HG02759 (cell line): ENCODE results near the gene IPMK.

Source experiments
- ATAC-seq: cut with Tn5 transposase; IDR thresholded peaks from one replicate; pipeline ENCODE4 v1.9.1; 2021; ENCODE audit warnings: mild to moderate bottlenecking, moderate library complexity; ENCODE audit not compliant: unreplicated experiment

The IPMK gene

DNA sequence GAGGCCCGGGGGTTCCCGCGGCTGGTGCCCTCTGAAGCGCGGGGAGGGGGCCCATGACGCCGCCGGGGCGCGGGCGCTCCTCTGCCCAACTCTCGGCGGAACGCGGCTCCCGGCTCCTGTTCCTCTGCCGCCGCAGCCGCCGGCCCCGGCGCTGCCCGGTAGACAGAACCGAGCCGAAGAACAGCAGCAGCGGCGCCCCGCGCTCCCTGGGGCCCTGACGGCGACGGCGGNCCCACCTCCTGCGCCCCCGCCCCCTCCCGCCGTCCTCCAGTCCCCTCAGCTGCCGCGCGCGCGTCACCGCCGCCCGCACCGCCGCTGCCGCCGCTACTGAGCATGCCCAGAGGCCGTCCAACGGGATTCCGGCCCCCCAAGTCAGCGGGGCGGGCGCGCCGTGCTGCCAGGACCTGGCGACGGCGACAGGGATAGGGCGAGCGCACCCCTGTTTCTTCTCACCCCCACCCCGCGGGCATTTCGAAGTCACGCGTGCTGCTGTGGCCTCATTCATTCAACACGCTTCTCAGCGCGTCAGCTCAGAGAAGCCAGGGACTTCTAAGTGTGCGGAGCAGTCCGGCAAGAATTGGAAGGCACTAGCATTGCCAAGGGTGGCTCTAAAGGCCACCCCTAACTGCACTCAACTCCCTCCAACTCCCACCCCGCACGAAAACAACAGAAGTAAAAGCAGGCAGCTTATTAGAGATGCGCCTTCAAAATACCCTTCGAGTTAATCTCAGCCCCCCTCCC, at the start of gene IPMK:
Gene IPMK, minus strand, starts transcription at position 182 of the 741 bp plus-strand sequence. CDS start 283 bp downstream, outside the sequence.
- peak; percentile 64 for ATAC-seq

DNA sequence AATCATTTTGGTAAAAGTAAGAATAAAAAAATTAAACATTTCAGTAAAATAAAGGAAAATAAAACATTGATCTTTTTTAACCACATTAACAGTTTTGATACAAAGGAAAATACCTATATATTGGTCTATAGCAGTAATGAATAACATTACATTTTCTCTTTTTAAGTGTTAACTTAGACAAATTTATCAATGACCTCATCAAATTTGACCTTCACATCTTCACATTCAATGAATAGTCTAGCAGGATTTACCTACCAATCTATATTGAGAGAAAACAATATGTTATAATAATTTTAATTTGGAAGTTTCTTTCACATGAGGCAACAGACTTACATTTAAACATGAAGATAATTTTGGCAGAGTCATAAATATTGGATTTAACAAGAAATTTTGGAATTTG, 49.2 kb upstream of the IPMK start:
- ATAC-seq = no peak

DNA sequence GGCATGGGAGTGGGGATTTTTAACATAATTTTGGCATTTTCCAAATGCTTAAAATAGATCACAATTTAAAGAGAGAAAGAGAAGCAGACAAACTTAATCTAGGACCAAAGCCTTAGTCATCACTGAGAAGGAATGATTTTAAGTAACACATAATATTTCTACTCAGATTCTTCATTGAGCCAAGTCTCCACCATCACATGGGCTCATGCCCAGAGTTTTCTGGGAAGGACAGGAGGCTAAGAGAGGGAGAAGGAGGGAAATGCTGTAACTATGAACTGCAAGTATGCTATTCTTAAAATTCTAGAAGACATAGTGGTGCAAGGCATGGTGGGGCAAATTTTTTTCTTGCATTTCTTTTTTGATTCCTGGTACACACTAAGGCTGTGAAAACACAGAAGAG, 43.3 kb upstream of the IPMK start:
- no peak for ATAC-seq

DNA sequence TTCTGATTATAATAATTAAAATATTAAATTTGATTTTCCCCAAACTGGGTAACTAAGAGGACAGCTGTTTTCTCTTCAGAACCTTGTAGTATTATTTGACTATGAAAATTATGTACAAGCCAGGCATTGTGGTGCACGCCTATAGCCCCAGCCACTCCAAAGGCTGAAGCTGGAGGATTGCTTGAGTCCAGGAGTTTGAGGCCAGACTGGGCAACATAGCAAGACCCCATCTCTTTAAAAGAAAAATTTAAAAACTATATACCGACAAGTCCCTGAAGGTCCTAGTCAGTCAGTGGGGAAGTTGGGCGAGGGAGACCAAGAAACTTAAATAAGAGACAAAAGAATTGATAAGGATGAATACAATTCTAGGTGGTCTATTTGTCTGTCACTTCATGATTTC, 40.0 kb upstream of the IPMK start:
- ATAC-seq = no peak

DNA sequence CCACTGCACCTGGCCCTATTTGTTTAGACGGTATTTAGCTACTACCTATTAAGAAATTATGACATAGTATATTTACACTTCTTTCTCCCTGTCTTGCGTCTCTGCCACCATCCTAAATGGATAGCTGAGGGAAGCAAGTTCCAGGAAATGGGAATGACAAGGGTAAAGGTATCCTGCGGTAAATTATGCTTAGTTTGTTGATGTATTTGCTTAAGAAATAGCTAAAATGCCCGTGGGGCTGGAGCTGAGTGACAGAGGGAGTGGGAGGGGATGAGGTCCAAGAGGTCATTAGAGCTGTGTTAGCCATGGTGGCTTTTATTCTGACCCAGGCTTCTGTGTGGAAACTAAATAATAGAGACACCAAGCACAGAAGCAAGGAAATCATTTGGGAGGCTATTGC, 38.1 kb upstream of the IPMK start:
- no peak for ATAC-seq

DNA sequence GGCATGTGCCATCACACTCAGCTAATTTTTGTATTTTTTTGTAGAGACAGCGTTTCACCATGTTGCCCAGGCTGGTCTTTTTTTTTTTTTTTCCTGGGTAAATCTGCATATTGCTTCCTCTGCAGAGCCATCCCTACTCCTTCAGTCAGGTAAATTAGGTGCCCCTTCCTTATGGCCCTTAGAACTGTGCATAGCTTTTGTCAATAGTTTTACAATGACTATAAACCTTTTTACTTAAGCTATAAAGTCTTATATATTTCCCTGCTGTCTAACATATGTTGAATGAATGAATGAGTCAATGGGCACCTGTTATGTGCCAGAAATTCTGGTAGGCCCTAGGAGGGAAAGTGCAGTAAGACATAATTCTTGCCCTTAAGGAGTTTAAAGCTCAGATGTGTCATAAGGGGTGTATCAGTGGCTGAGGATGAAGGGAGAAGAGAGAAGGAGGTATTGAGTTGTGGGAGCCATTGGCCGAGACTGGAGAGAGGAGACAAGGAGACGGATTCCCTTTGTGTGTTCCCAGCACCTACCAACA, 36.5 kb upstream of the IPMK start:
- ATAC-seq = no peak

DNA sequence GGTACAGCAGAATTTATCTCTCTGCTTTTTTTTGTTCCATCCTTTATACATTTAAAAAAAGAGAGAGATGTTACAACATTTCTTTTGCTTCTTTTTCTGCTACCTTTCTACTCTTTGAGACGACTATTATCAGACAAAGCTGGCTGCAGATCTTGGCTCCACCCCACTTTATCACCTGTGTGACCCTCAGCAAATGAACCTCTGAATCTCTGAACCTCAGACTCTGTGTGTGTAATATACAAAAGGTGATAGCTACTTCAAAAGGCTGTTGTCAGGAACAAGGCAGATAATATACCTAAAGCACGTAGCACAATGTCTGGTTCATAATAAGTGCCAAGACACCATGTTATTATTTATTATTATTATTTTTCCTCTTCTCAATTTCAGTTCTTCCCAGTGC, 34.6 kb upstream of the IPMK start:
- no peak for ATAC-seq

DNA sequence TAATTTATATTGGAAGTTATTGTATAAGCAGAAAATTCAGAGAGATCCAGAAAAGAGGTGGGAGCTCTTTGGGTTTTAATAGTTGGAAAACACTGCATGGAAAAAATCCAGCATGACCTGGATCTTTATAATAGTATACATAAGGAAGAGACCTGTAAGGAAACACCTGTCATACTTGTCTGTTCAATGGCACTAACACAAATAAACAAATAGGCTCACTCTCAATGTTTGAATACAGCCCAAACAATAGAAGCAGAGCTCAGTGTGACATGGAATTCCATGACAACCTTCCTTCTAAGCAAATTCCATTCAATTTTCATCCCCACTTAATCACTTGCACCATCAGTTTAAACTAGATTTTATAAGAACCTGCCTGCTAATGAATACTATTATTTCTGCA, 33.0 kb upstream of the IPMK start:
- ATAC-seq = no peak

DNA sequence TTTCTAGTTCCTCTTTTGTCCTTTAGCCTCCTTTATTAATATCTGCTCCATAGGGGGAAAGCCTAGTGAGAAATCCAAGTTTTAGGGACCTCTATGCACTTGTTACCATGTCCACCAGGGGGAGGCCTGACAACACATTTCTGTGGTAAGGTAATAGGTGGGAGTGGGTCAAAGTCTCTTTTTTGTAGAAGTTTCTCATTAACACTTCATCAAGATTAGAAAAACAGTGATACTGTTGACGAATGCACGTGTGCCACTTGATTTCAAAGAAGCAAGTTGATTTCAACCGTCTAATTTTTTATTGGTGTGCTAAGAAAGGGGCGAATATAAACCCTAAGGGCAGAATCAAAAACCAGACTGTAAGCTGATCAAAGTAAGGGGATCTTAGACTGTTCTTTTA, 31.9 kb upstream of the IPMK start:
- ATAC-seq = peak; percentile 93

DNA sequence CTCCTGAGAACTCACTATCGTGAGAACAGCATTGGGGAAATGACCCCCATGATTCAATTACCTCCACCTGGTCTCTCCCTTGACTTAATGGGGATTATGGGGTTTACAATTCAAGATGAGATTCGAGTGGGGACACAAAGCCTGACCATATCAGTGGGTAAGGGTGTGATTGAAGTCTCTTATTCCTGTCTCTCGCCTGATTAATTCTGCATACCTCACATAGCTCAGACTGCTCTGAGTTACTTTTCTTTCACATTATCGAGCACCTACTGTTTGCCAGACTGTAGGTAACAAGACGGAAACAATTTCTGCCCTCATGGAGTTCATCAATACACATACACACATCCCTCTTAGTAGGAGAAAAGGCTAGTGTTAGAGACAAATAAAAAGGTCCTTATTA, 26.3 kb upstream of the IPMK start:
- no peak for ATAC-seq

DNA sequence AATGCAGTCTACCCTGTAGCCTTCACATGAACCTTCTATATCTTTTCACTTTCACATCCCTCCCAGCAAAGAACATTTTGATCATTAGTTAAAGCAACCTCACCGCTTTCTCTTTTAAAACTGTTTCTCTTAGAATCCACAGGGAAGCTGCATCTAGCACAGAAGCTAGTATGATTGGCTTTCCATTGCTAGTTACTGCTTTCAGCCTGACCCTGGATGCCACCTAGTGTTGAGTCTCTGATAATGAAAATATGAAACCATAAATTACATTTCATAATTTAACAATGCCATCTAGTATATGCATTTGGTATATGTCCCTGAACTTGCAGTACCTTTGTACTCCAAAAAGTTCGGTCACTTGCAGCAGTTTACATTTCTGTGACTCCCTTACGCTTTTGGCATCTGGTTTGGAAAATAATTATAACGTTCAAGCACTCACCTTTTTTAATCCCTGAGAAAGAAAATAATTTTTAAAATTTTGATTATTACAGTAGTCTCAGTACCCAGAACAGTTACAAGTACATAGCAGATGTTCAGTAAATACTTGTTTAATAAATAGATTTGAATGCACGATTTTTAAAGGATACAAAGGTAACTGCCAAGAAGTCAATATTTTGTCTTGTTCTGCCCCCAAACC, 24.0 kb upstream of the IPMK start:
- ATAC-seq = peak; percentile 79

DNA sequence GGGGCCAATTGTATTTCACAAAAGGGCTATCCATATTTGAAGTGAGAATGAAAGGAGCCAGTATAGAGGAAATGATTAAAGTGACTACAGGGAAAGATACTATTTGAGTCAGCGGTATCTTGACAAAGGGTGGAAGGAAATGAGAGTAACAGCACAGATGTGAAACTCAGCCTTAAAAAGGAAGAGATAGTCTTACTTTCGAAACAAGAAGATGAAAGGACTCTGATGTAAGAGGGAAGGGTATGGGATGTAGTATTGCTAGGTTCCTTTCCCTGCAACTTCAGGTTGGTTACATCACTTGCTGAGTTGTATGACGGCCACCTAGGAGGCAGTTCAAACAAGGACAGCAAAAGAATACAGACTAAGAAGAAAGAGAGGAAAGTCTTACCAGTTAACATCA, 14.9 kb upstream of the IPMK start:
- ATAC-seq = peak; percentile 98

DNA sequence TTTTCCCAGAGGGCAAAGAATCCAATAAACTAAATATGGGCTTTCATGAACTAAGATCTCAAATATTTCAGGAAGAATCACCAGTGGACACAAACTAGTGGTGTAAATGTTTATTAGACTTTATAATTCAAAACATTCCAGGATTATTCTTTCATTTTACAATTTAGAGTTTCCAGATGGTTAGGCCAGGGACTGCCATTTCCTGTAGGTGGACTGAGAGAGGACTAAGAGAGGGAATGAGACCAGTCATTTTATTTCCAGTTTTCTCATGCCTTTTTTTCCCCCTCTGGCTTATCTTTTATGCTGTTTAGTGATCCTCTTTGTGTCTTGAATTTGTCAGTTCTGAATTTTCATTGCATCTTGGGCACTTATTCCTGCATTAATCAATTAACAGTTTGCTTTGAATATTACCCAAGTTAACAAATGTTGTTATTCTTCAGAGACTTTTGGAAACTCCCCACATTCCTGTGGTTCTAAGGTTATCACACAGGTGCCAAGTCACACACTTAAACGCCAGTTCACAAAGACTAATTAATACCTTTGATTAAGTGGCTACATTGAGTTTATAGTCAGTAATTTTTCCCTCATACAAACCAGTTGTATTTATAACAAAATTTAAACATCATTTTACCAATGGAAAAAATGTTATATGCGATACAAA, 13.5 kb upstream of the IPMK start:
- no peak for ATAC-seq

DNA sequence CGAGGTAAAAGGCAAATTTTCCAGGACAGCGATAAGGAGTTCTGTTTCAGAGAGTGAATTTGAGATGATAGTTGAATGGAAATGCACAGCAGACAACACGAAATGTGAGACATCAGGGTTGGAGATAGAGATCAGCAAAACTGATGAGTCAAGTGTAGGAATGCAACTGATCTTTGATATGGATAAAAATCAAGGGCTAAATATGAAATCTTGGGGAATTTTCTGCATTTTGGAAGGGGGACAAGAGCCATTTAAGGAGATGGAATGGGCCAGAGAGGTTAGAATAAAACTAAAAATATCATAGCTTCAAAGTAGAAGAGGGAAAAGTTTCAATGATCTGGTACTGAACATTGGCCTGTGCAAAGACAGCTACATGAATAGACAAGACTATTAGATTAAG, 12.8 kb upstream of the IPMK start:
- no peak for ATAC-seq

DNA sequence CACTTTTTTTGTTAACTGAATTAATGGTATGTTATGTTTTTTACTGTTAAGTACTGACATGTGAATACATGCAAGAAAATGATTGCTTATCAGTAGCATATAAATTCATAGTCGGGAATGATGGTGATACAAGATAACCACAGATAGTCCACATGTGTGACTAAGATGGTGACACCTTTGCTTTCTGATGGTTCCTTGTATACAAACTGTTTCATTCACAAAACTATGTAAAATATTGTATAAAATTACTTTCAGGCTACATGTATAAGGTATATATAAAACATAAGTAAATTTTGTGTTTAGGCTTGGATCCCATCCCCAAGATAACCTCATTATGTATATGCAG, 11.2 kb upstream of the IPMK start:
- no peak for ATAC-seq

DNA sequence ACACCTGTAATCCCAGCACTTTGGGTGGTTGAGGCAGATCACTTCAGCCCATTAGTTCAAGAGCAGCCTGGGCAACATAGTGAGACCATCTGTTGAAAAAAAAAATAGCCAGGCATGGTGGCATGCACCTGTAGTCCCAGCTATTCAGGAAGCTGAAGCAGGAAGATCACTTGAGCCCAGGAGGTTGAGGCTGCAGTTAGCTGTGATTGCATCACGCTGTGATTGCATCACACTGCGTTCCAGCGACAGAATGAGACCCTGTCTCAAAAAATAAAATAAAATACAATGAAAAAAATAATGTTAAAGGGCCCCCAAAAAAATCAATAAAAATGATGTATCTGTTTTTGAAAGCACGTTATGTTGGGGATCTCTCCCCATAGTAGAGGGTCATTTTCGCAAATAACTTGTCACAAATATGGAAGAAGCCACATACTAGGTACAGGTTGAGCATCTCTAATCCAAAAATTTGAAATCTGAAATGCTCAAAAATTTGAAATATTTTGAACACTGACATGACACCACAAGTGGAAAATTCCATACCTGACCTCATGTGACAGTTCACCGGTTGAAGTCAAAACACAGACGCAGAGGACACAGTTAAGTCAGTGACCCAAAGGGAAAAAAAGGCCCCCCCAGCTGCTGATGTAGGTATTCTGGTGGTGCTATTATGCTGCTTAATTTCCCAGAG, 10.7 kb upstream of the IPMK start:
- ATAC-seq = no peak

DNA sequence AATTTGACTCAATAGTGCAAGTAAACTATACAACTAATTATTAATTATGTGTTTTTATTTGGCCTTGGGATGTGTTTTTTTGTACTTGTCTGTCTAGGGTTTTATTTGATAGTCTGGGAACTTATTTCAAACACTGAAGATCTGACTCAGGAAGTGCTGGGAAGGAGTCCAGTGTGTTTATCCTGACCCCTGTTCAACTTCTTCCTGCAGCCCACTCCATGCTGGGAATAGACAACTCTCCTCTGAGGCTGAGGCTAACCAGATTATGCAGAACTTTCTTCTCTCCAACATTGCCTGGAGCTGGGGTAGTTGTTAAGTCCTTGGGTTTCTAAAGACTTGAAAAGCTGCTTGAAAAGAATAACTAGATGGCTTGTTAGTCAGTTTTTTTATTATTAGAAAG, 8.2 kb upstream of the IPMK start:
- ATAC-seq = no peak

DNA sequence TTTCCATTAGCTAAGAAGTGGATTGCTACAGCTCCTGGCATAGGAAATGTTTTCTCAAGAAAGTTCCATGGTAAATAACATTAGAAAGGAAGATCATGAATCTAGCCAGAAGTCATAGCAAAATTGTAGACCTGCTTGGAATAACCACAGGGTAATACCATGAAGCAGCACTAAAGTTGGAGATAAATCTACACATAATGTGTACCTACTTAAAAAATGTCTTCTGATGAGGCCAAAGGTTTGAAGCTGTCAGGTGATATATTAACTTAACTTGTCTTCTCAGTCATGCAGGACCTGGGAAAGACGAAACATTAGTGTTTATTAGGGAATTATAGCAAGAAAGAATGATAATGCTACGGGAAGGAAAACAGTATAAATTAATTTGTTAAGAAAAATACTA, 7.6 kb upstream of the IPMK start:
- no peak for ATAC-seq

DNA sequence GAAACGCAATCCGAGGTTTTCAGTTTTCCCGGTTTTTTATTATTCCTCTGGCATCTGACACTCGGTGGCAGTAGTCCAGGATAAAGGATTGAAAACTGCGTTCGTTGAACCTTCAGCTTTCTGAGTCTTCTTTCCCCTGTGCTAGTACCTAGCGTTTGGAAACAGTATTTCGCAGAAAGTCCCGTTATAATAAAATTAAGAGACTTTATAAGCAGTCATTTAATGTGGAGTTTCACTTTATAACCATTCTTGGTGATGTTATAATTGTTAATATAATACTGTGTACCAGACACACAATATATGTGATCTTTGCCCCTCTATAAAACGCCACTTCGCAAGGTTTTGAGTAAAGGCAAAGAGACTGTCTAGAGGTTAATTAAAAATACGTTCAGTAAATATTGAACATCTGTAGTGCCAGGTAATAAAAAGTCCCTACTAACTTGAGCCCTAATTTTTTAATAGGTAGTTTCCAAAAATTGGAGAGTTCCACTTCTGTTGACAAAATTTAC, 2.1 kb upstream of the IPMK start:
- ATAC-seq = no peak

DNA sequence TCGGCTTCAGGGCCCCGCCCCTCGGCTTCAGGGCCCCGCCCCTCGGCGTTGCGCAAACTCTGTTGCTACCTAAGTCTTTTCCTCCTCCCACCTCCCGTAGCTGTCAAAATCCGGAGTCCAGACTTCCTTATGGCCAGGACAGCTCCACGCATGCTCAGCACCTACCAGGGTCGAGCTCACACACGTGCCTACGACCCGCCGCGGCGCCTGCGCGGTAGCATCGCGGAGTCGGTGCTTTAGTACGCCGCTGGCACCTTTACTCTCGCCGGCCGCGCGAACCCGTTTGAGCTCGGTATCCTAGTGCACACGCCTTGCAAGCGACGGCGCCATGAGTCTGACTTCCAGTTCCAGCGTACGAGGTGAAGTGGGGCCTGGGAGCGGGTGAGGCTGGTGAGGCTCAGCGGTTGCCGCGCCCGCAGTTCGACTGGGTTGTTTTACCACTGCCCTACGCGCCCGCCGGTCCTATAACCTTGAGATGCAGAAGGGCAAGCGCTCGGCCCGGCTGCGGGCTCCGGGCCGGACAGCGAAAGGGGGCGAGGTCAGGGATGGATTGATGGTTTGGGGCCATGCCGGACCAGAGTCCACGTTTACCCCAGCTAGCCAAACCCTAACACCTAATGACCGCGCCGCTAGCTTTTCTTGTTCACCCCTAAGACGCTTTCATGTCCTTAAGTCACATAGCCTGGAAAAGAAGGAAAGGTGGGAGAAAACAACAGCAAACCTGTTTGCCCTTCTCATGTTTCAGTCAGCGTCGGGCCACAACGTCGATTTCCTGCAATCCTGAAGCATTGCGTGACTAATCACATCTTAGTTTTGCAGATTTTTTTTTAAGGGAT, 1.5 kb upstream of the IPMK start, which contains the start of gene CISD1:
Gene CISD1, plus strand, starts transcription at position 217 of the 836 bp plus-strand sequence. Its CDS starts 112 bp downstream, at position 329.
- peak; percentile 65 for ATAC-seq
